Measurements from ENCODE around the gene KAZN. TPM values are rescaled to one million over a fixed set of nuclear protein-coding genes. Genes with fewer than 3 reads are reported as not detected.
"Not testable (repeated sequence)": the region's sequence is repeated elsewhere in the genome, so short reads cannot be mapped to it uniquely, and the experiment has no call there.

The KAZN gene
- total RNA-seq, 8 experiments from 2014 or later: 16.9 to 31.4 (median 21.4) TPM

DNA sequence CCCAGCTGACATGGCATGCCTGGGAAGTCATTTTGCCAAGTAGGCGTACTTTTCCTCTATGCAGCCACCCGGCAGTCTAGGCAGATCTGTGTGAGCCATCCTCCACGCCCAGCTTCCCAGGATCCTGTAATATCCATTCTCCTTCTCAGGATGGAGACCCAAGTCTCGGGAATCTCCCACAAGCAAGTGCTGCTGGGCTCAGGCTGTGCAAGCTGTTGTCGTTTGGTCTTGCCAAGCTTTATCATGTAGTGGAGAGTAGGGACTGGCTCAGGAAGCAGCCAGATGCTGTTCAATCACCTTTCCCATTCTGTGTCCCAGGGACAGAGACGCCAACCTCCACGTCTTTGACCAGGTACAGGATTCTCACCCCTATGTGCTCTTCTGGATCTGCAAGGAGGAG is 363.9 kb downstream of the KAZN start:
- 80 to 100% (median 97%) methylated on average over 1 to 7 of the region's 7 CpGs; no CpG with 5 or more reads in 5 of the 10 experiments for WGBS, 10 experiments
- H3K4me3 ChIP-seq: no peak overlapping the region
- H3K27ac ChIP-seq: no peak overlapping the region
- peaks cover 11 to 19% of the 10 kb centered on the region in 2 donors for H3K4me1 ChIP-seq (replicated peaks in 1 of 2)
- in situ Hi-C loops (cut with MboI; ENCODE audit: low pct_unique_long_range_greater_than_20kb in 2 of 9, low sequenced_read_pairs in 9 of 9, unreplicated experiment in 9 of 9): no loop called here
- ATAC-seq (replicated peaks in 6 of 8): no peak

DNA sequence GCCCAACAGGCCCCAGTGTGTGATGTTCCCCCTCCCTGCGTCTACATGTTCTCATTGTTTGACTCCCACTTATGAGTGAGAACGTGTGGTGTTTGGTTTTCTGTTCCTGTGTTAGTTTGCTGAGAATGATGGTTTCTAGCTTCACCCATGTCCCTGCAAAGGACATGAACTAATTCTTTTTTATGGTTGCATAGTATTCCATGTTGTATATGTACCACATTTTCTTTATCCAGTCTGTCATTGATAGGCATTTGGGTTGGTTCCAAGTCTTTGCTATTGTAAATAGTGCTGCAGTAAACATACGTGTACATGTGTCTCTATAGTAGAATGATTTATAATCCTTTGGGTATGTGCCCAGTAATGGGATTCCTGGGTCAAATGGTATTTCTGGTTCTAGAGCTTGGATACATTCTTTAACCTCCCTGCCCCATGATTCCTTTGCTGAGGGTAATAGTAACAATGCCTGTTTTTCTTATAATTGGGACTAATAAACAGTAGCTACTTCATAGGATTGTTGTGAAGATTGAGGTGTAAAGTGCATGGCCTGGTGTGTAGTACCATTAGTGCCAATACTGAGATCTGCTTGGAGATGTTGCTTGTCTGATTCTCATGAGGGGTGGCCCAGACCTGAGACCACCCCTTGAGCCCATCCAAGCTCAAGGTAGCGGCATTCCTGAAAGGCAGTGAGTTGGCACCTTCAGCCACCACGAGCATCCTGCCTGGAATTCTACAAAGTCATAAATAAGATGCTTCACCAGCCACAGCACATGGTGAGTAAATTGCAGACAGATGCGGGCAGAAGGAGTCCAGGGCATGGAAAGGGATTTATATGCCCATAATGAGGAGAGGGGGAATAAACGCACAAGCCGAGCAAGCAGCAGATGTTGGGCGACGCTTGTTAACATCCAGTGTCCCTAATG is 365.6 kb downstream of the KAZN start:
- H3K27ac ChIP-seq; in situ Hi-C loops (cut with MboI; ENCODE audit: low pct_unique_long_range_greater_than_20kb in 2 of 9, low sequenced_read_pairs in 9 of 9, unreplicated experiment in 9 of 9): not testable (repeated sequence)

DNA sequence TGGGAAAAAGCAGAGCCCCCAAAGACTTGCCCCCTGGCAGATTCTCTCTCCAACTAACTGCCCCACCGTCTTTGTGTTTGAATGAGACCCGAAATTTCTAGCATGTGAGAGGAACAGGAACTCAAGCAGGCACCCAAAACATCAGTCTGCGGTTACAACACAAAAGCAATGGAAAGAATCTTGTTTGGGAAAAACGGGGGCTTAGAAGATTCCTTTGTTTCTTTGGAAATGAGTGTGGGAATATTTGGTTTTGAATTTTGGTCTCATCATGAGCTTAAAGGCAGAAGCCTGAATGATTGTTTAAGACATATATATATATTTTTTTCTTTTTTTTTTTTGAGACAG is 366.2 kb downstream of the KAZN start:
- Histone ChIP-seq H3K4me1 (replicated peaks in 1 of 2) (peaks cover 16 to 18% of the 10 kb centered on the region in 2 donors), H3K4me3 (no peak overlapping the region), H3K27ac (no peak overlapping the region)
- in situ Hi-C loops (cut with MboI; ENCODE audit: low pct_unique_long_range_greater_than_20kb in 2 of 9, low sequenced_read_pairs in 9 of 9, unreplicated experiment in 9 of 9): no loop called here
- 21 to 89% (median 62%) methylated on average over 1 to 4 of the region's 4 CpGs; no CpG with 5 or more reads in 2 of the 10 experiments for WGBS, 10 experiments
- ATAC-seq (replicated peaks in 6 of 8): no peak

More for the DNA sequence above, 365.6 kb downstream of the KAZN start:
- not testable (repeated sequence) for H3K4me3 ChIP-seq
- WGBS, 10 experiments: 50 to 98% (median 87%) methylated on average over 1 to 7 of the region's 10 CpGs; no CpG with 5 or more reads in 2 of the 10 experiments
- H3K4me1 ChIP-seq (replicated peaks in 1 of 2): peaks cover 17 to 18% of the 10 kb centered on the region in 2 donors
- peak in 1 of 8 experiments; percentile 34 for ATAC-seq (replicated peaks in 6 of 8)

DNA sequence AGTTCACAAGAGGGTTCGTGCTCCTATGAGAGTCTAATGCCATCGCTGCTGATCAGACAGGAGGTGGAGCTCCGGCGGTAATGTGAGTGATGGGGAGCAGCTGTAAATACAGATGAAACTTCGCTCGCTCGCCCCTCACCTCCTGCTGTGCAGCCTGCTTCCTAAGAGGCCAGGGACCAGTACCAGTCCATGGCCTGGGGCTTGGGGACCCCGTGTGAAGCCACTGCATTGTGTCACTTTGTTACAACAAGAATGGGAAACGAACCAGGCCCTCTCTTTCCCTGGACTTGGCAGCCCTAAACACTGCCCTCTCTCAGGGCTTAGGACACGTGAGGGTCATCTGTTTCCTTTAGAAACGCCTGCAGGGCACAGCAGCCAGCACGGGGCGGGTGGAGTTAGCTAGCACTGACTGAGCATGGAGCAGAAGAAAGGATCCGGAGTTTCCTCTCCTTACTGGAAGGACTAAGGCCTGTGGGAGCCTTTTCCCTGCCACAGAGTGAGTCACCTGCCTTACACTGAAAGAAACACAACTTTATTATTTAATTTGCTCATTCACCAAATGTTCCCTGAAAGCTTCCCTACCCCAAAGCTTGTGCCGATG is 369.9 kb downstream of the KAZN start:
- peaks cover 21 to 34% of the 10 kb centered on the region in 2 donors for H3K4me1 ChIP-seq (replicated peaks in 1 of 2)
- peak; percentile 83 to 93 (median 89) for ATAC-seq (replicated peaks in 6 of 8)
- WGBS, 10 experiments: 0 to 80% (median 44%) methylated on average over 1 to 9 of the region's 15 CpGs; no CpG with 5 or more reads in 2 of the 10 experiments
- no peak overlapping the region for H3K4me3 ChIP-seq
- peak overlapping the region; percentile 26 to 72 for H3K27ac ChIP-seq
- in situ Hi-C loops (cut with MboI; ENCODE audit: low pct_unique_long_range_greater_than_20kb in 2 of 9, low sequenced_read_pairs in 9 of 9, unreplicated experiment in 9 of 9): no loop called here

DNA sequence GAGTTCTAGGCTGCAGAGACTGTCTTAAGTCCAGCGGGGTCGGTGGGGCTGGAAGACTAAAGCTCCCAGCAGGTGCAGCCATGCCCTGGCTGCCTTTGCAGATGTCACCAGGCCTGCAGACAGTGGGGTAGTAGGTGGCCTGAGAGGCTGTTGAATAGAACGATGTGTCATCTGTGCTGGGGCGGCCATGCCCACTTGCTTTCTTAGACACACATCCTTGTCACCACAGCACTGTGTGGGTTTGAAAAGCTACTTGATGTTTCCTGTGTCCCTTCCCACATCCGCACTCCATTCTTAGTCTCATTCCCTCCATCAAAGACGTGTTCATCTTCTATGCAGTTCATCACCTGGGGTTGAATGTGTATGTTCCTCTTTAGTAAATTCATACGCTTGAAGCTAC is 370.5 kb downstream of the KAZN start:
- Histone ChIP-seq H3K27ac (peak overlapping the region; percentile 26 to 72), H3K4me3 (no peak overlapping the region), H3K4me1 (replicated peaks in 1 of 2) (peaks cover 21 to 34% of the 10 kb centered on the region in 2 donors)
- in situ Hi-C loops (cut with MboI; ENCODE audit: low pct_unique_long_range_greater_than_20kb in 2 of 9, low sequenced_read_pairs in 9 of 9, unreplicated experiment in 9 of 9): no loop called here
- ATAC-seq (replicated peaks in 6 of 8): peak in 7 of 8 experiments; percentile 2 to 52 (median 25)
- 50 to 100% (median 90%) methylated on average over 1 to 4 of the region's 7 CpGs; no CpG with 5 or more reads in 3 of the 10 experiments for WGBS, 10 experiments

DNA sequence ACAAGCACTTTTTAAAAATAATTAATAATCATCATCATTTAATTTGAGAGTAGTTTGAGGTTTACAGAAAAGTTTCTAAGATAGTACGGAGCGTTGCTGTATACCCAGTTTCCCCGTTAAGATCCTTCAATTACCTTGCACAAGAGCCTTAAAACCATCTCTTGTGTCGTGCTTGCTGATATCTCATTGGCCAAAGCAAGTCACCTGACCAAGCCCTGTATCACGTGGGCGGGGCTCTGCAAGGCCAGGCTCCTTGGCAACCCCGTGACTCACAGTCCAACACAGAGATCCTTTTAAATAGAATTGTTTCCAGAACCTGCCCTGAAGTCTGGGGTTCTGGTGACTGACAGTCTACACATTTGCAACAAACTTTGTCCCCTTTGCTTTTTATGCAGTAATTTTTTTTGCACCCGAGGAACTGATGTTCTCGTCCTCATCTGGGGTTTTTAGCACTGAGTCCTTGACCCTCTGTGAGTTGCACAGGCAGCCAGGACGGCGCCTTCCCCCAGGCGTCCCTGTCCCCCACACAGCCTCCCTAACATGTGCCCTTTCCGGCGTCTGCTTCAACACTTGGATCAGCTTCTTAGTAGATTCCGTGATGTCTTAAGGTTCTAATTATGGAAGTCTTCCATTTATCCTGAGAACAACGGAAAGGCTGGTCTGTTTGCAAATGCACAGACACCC is 371.8 kb downstream of the KAZN start:
- Histone ChIP-seq H3K4me3 (no peak overlapping the region), H3K4me1 (replicated peaks in 1 of 2) (peaks cover 21 to 34% of the 10 kb centered on the region in 2 donors), H3K27ac (no peak overlapping the region)
- WGBS, 10 experiments: 0 to 100% (median 85%) methylated on average over 1 to 16 of the region's 16 CpGs; no CpG with 5 or more reads in 1 of the 10 experiments
- in situ Hi-C loops (cut with MboI; ENCODE audit: low pct_unique_long_range_greater_than_20kb in 2 of 9, low sequenced_read_pairs in 9 of 9, unreplicated experiment in 9 of 9): no loop called here
- peak; percentile 13 to 56 (median 48) for ATAC-seq (replicated peaks in 6 of 8)

DNA sequence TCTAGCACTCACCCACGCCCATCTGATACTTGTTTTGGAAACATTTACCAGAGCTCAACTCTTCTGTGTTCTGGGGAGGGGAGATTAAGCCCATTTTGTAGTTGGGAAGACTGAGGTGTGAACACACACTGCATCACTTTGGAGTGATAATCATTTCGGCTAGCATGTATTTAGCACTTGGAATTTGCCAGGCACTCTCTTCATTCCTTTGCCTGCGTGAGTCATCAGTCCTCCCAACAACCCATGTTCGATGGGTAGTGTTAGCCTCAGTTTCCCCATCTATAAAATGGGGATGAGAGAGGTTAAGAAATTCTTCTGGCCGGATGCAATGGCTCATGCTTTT is 372.3 kb downstream of the KAZN start:
- in situ Hi-C loops (cut with MboI; ENCODE audit: low pct_unique_long_range_greater_than_20kb in 2 of 9, low sequenced_read_pairs in 9 of 9, unreplicated experiment in 9 of 9): no loop called here
- 0 to 86% (median 80%) methylated on average over 1 to 5 of the region's 5 CpGs; no CpG with 5 or more reads in 5 of the 10 experiments for WGBS, 10 experiments
- no peak for ATAC-seq (replicated peaks in 6 of 8)
- Histone ChIP-seq H3K27ac (no peak overlapping the region), H3K4me3 (no peak overlapping the region), H3K4me1 (replicated peaks in 1 of 2) (peaks cover 21 to 34% of the 10 kb centered on the region in 2 donors)

DNA sequence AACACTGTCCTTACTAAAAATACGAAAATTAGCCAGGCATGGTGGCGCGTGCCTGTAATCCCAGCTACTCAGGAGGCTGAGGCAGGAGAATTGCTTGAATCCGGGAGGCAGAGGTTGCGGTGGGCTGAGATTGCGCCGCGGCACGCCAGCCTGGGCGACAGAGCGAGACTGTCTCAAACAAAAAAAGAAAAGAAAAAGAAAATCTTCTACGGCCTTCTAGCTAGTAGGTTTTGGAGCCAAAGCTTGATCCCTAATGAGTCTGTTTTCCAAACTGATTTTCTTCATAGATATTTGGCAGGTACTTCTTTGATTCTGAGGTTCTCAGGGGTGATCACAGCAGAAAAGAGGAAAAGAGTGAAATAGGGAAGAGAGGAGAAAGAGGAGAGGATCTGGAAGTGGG is 372.7 kb downstream of the KAZN start:
- peaks cover 21 to 34% of the 10 kb centered on the region in 2 donors for H3K4me1 ChIP-seq (replicated peaks in 1 of 2)
- no peak overlapping the region for H3K27ac ChIP-seq
- WGBS, 10 experiments: 24 to 100% (median 84%) methylated on average over 1 to 11 of the region's 12 CpGs
- H3K4me3 ChIP-seq: no peak overlapping the region
- in situ Hi-C loops (cut with MboI; ENCODE audit: low pct_unique_long_range_greater_than_20kb in 2 of 9, low sequenced_read_pairs in 9 of 9, unreplicated experiment in 9 of 9): no loop called here
- ATAC-seq (replicated peaks in 6 of 8): no peak

DNA sequence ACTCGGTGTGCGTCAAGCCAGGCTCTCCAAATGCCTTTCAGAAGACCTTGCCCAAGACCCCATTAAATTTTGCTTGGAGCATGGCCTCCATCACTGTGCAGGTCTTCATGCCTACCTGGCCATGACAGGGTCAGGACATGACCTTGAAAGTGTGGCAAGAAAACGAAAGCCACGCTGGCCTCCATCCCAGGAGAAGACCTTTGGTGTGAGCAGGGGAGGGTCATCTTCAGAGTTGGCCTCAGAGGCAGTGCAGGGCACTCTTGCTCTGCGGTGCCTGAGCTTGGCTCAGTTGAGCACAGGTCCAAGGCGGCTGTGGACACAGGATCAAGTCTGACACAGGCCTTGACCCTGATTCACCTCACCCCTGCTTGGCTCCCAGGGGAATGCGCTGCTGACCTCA is 373.6 kb downstream of the KAZN start:
- in situ Hi-C loops (cut with MboI; ENCODE audit: low pct_unique_long_range_greater_than_20kb in 2 of 9, low sequenced_read_pairs in 9 of 9, unreplicated experiment in 9 of 9): no loop called here
- H3K27ac ChIP-seq: no peak overlapping the region
- WGBS, 10 experiments: 67 to 92% (median 74%) methylated on average over 2 to 7 of the region's 7 CpGs; no CpG with 5 or more reads in 5 of the 10 experiments
- ATAC-seq (replicated peaks in 6 of 8): no peak
- no peak overlapping the region for H3K4me3 ChIP-seq
- H3K4me1 ChIP-seq (replicated peaks in 1 of 2): peaks cover 21 to 34% of the 10 kb centered on the region in 2 donors

DNA sequence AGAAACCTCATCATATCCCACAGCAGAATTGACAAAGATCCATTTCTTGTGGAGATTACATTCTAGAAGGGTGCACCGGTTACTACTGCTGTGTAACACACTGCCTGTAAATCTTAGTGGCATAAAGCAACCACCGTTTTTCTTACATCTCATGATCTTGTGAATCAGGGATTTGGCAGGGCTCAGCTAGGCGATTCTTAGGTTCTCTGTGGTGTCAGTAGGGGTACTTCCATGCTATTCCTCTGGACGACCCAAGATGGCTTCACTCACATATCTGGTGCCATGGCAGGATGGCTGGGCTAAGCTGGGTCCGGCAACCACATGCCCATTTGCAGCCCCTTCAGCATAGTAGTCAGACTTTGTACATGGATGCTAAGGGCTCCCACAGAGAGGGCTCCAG is 375.3 kb downstream of the KAZN start:
- H3K27ac ChIP-seq: no peak overlapping the region
- ATAC-seq (replicated peaks in 6 of 8): no peak
- in situ Hi-C loops (cut with MboI; ENCODE audit: low pct_unique_long_range_greater_than_20kb in 2 of 9, low sequenced_read_pairs in 9 of 9, unreplicated experiment in 9 of 9): no loop called here
- no peak overlapping the region for H3K4me3 ChIP-seq
- WGBS, 10 experiments: 72 to 100% (median 93%) methylated on average over 1 to 5 of the region's 5 CpGs; no CpG with 5 or more reads in 4 of the 10 experiments
- H3K4me1 ChIP-seq (replicated peaks in 1 of 2): peaks cover 11 to 26% of the 10 kb centered on the region in 2 donors

DNA sequence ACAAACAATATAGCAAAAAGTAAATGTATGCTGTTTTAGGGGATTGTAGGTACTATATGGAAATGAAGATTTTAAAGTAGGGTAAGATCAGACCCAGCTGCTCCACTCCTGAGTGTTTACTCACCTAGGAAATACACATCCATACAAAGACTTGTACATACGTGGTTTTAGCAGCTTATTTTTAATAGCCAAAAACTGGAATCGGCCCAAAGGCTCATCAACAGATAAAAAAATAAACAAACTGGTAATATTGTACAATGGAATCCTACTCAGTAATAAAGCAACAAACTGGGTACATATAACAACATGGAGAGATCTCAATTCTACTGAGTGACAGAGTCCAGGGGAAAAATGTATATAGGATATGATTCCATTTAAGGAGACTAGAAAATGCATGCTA is 375.9 kb downstream of the KAZN start:
- in situ Hi-C loops (cut with MboI; ENCODE audit: low pct_unique_long_range_greater_than_20kb in 2 of 9, low sequenced_read_pairs in 9 of 9, unreplicated experiment in 9 of 9): no loop called here
- WGBS, 10 experiments: 43 to 100% (median 92%) methylated on average over 1 to 2 of the region's 2 CpGs; no CpG with 5 or more reads in 3 of the 10 experiments
- no peak for ATAC-seq (replicated peaks in 6 of 8)

DNA sequence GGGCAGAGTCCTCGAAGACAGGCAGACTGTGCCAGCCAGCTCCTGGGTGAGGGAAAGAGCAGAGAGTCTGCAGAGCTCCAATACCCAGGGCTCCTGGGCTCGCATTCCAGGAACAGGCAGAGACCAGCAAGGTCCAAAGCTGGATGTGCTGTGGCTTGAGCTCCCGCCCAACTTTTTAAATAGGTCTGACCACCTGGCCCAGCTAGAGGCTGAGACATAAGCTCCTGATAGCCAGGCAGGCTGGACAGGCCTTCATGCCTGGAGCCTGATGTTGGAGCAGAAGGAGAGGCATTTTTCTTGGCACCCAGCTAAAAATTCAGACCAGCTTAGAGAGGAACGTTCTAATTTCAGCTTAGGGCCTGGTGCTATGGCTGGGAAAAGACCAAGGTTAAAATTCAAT is 376.6 kb downstream of the KAZN start:
- WGBS, 10 experiments: 25 to 100% (median 82%) methylated on average over 1 to 4 of the region's 4 CpGs; no CpG with 5 or more reads in 2 of the 10 experiments
- no peak for ATAC-seq (replicated peaks in 6 of 8)
- Histone ChIP-seq H3K4me1 (replicated peaks in 1 of 2) (peaks cover 6 to 16% of the 10 kb centered on the region in 2 donors), H3K27ac (no peak overlapping the region), H3K4me3 (no peak overlapping the region)
- in situ Hi-C loops (cut with MboI; ENCODE audit: low pct_unique_long_range_greater_than_20kb in 2 of 9, low sequenced_read_pairs in 9 of 9, unreplicated experiment in 9 of 9): no loop called here

More for the DNA sequence above, 375.9 kb downstream of the KAZN start:
- no peak overlapping the region for H3K27ac ChIP-seq
- H3K4me1 ChIP-seq (replicated peaks in 1 of 2): peaks cover 5 to 21% of the 10 kb centered on the region in 2 donors
- no peak overlapping the region for H3K4me3 ChIP-seq

DNA sequence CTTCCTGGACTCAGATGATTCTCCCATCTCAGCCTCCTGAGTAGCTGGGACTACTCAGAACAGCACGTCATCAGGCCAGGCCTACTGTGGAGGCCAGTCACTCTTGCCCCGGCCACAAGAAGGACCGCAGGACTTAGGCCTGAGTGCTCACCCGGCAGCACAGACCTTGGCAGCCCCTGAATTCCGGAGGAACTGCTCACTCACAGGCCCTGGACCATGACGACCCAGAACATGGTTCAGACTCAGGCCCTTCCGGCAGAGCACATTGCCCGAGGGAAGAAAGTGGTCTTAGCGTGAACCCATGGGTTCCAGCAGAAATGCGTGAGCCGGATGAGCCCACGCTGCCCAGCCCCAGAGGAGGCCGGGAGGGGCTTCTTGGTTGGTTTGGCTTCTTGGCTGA is 377.8 kb downstream of the KAZN start:
- in situ Hi-C loops (cut with MboI; ENCODE audit: low pct_unique_long_range_greater_than_20kb in 2 of 9, low sequenced_read_pairs in 9 of 9, unreplicated experiment in 9 of 9): no loop called here
- H3K4me1 ChIP-seq (replicated peaks in 1 of 2): peaks cover 16 to 18% of the 10 kb centered on the region in 2 donors
- ATAC-seq (replicated peaks in 6 of 8): no peak
- 76 to 100% (median 95%) methylated on average over 1 to 13 of the region's 13 CpGs; no CpG with 5 or more reads in 4 of the 10 experiments for WGBS, 10 experiments
- no peak overlapping the region for H3K4me3 ChIP-seq
- H3K27ac ChIP-seq: no peak overlapping the region
